ENCODE measurements around the gene WNK3.

- no peak for TF ChIP-seq EZH2 (IDR thresholded peaks at IDR 0.05)
- TF ChIP-seq POLR2AphosphoS5 (IDR thresholded peaks at IDR 0.05; ENCODE audit: borderline replicate concordance, low read depth, low read length) = no peak
- no peak for TF ChIP-seq FOXP2 (optimal IDR thresholded peaks at IDR 0.05; ENCODE audit: control extremely low read depth, extremely low read length, insufficient read depth)
Observed at GRCh38 chrX:54237014-54237413, 120.8 kb downstream of the WNK3 start.
